HepG2 (cell line): ENCODE data around the gene GLYATL1B. TPM values are rescaled to one million over a fixed set of nuclear protein-coding genes. Genes with fewer than 3 reads are reported as not detected.

Experiments used
- ATRX ChIP-seq: sonication (generic); formaldehyde crosslinking; IDR thresholded peaks from 2 replicates; pipeline ENCODE4 v1.4.0; 2020; ENCODE audit warnings: missing genetic modification reagents, borderline replicate concordance
- BCL3 ChIP-seq: sonication (generic); formaldehyde crosslinking; IDR thresholded peaks from 2 replicates; pipeline ENCODE4 v1.5.1; 2020; ENCODE audit warnings: mild to moderate bottlenecking, missing genetic modification reagents, moderate library complexity
- E2F5 ChIP-seq: sonication (generic); formaldehyde crosslinking; conservative IDR thresholded peaks from 2 replicates; pipeline ENCODE4 v1.4.0; 2020; ENCODE audit warnings: missing genetic modification reagents
- HHEX ChIP-seq: IDR thresholded peaks from 2 replicates; pipeline ENCODE4 v1.6.1; 2016; ENCODE audit warnings: control low read depth
- HNRNPL ChIP-seq: fragments of 200-400 bp; formaldehyde crosslinking; IDR thresholded peaks from 2 replicates; pipeline ENCODE4 v1.6.1; 2017; ENCODE audit warnings: mild to moderate bottlenecking, low read depth, low read length
- KMT2B ChIP-seq: IDR thresholded peaks from 2 replicates; pipeline ENCODE4 v1.6.1; 2016; ENCODE audit warnings: missing genetic modification reagents, missing compliant biosample characterization
- MAZ ChIP-seq, 2 experiments: sonication (generic) in 1 of 2; formaldehyde crosslinking in 1 of 2; IDR thresholded peaks; 2 replicates each; pipeline versions ENCODE4 v1.5.0 to v1.6.1; 2012 to 2020; ENCODE audit warnings: low read depth in 2 of 2, mild to moderate bottlenecking in 2 of 2, borderline replicate concordance in 1 of 2, improper control_type of control experiment in 1 of 2, low read length in 1 of 2, missing genetic modification reagents in 1 of 2, moderate library complexity in 1 of 2
- MTA1 ChIP-seq: sonication (generic); formaldehyde crosslinking; IDR thresholded peaks from 2 replicates; pipeline ENCODE4 v1.4.0; 2020; ENCODE audit warnings: missing genetic modification reagents, mild to moderate bottlenecking, borderline replicate concordance
- NFKB2 ChIP-seq: sonication (generic); formaldehyde crosslinking; IDR thresholded peaks from 2 replicates; pipeline ENCODE4 v1.4.0; 2020; ENCODE audit warnings: missing genetic modification reagents, borderline replicate concordance
- PHF8 ChIP-seq: sonication (generic); formaldehyde crosslinking; IDR thresholded peaks from 2 replicates; pipeline ENCODE4 v1.5.0; 2020; ENCODE audit warnings: missing genetic modification reagents
- POLR2A ChIP-seq, 2 experiments: IDR thresholded peaks; 2 replicates each; pipeline ENCODE4 v1.6.1; 2011; ENCODE audit warnings: low read depth in 2 of 2, low read length in 2 of 2, mild to moderate bottlenecking in 1 of 2, moderate library complexity in 1 of 2; ENCODE audit not compliant: insufficient read depth in 1 of 2
- RFXAP ChIP-seq: sonication (generic); formaldehyde crosslinking; IDR thresholded peaks from 2 replicates; pipeline ENCODE4 v1.4.0; 2020; ENCODE audit warnings: missing genetic modification reagents, borderline replicate concordance
- RXRA ChIP-seq: sonication (generic); formaldehyde crosslinking; IDR thresholded peaks from 2 replicates; pipeline ENCODE4 v1.5.1; 2020; ENCODE audit warnings: missing genetic modification reagents
- SALL1 ChIP-seq: sonication (generic); formaldehyde crosslinking; IDR thresholded peaks from 2 replicates; pipeline ENCODE4 v1.8.0; 2022; ENCODE audit warnings: mild to moderate bottlenecking, missing genetic modification reagents
- STAG1 ChIP-seq: sonication (generic); formaldehyde crosslinking; IDR thresholded peaks from 2 replicates; pipeline ENCODE4 v1.4.0; 2020; ENCODE audit warnings: missing genetic modification reagents
- TAF1 ChIP-seq: sonication (generic); formaldehyde crosslinking; IDR thresholded peaks from 2 replicates; pipeline ENCODE4 v1.4.0; 2020; ENCODE audit warnings: missing genetic modification reagents
- ZBTB37 ChIP-seq: sonication (generic); formaldehyde crosslinking; IDR thresholded peaks from 2 replicates; pipeline ENCODE4 v1.4.0; 2020; ENCODE audit warnings: mild to moderate bottlenecking, missing genetic modification reagents
- ZMYM4 ChIP-seq: sonication (generic); formaldehyde crosslinking; IDR thresholded peaks from 2 replicates; pipeline ENCODE4 v1.8.1; 2023; ENCODE audit warnings: mild to moderate bottlenecking, missing genetic modification reagents
- ZNF256 ChIP-seq: sonication (generic); formaldehyde crosslinking; conservative IDR thresholded peaks from 2 replicates; pipeline ENCODE4 v1.4.0; 2020; ENCODE audit warnings: missing genetic modification reagents
- ZNF333 ChIP-seq: sonication (generic); formaldehyde crosslinking; IDR thresholded peaks from 2 replicates; pipeline ENCODE4 v1.4.0; 2020; ENCODE audit warnings: mild to moderate bottlenecking, missing genetic modification reagents, borderline replicate concordance
- ZNF34 ChIP-seq: sonication (generic); formaldehyde crosslinking; IDR thresholded peaks from 2 replicates; pipeline ENCODE4 v1.4.0; 2020; ENCODE audit warnings: mild to moderate bottlenecking, missing genetic modification reagents, borderline replicate concordance
- ZNF615 ChIP-seq: sonication (generic); formaldehyde crosslinking; IDR thresholded peaks from 2 replicates; pipeline ENCODE4 v1.5.0; 2020; ENCODE audit warnings: mild to moderate bottlenecking, missing genetic modification reagents, borderline replicate concordance
- ZNF777 ChIP-seq: sonication (generic); formaldehyde crosslinking; IDR thresholded peaks from 2 replicates; pipeline ENCODE4 v1.4.0; 2020; ENCODE audit warnings: missing genetic modification reagents
- polyA plus RNA-seq, 8 experiments: library from polyadenylated mRNA; depleted of rRNA in 3 of 8; stranded (reverse) in 7 of 8; unstranded in 1 of 8; fragments of >200 nt; fragmentation: Illumina TruSeq in 4 of 8; extraction: Trizol in 4 of 8; gene quantifications; 2 replicates each; pipeline versions ENCODE4 v1.2.1 to v1.2.3, GENCODE V29; 2011 to 2016; ENCODE audit warnings: low read depth in 4 of 8, missing spikeins in 1 of 8, mixed read lengths in 1 of 8; ENCODE audit not compliant: insufficient read depth in 1 of 8
- total RNA-seq, 5 experiments: library from RNA; depleted of rRNA; stranded (reverse); fragments of >200 nt; fragmentation: Illumina TruSeq; extraction: Trizol; gene quantifications; 2 replicates each; pipeline ENCODE4 v1.2.3, GENCODE V29; 2016; ENCODE audit warnings: low read depth in 1 of 5

Gene GLYATL1B
- total and polyA plus RNA-seq, 2 of the 13 experiments (the other 11 are each of a cell fraction or from before 2014, with no cell fraction given) = not detected

GRCh38 chr11:59142530-59143507, 56.7 kb downstream of the GLYATL1B start, which contains the start of gene FAM111A (continued):
- TF ChIP-seq RXRA (CRISPR knock-in tag) (0 out of 2 replicates have a peak, but pooled peaks have one; percentile 37), ZMYM4 (CRISPR knock-in tag) (peak; percentile 81), TAF1 (CRISPR knock-in tag) (peak; percentile 51; the same call in 1 of the 2 replicates), POLR2A (IDR thresholded peaks at IDR 0.05; ENCODE audit: insufficient read depth in 1 of 2, low read depth in 2 of 2, low read length in 2 of 2) (peak; percentile 49; a peak in 3 of 4 replicates), HNRNPL (no peak), NFKB2 (CRISPR knock-in tag) (peak; percentile 77; the same call in 1 of the 2 replicates), ZNF333 (CRISPR knock-in tag) (0 out of 2 replicates have a peak, but pooled peaks have one; percentile 78), ZNF615 (no peak), SALL1 (CRISPR knock-in tag) (peak; percentile 36; the same call in 1 of the 2 replicates), ZNF777 (CRISPR knock-in tag) (peak; percentile 87), ZNF34 (CRISPR knock-in tag) (0 out of 2 replicates have a peak, but pooled peaks have one; percentile 67), ATRX (no peak), PHF8 (CRISPR knock-in tag) (peak; percentile 86), ZBTB37 (CRISPR knock-in tag) (0 out of 2 replicates have a peak, but pooled peaks have one; percentile 50), E2F5 (CRISPR knock-in tag) (0 out of 2 replicates have a peak, but pooled peaks have one; percentile 48), KMT2B (peak; percentile 89), RFXAP (CRISPR knock-in tag) (peak; percentile 99), MAZ (IDR thresholded peaks at IDR 0.05; ENCODE audit: borderline replicate concordance, low read depth, low read length) (peak; percentile 47; the same call in 1 of the 2 replicates), MAZ (CRISPR knock-in tag; IDR thresholded peaks at IDR 0.05; ENCODE audit: low read depth) (0 out of 2 replicates have a peak, but pooled peaks have one; percentile 38), STAG1 (no peak), BCL3 (peak; percentile 65; the same call in 1 of the 2 replicates), ZNF256 (CRISPR knock-in tag) (0 out of 2 replicates have a peak, but pooled peaks have one; percentile 50), MTA1 (CRISPR knock-in tag) (peak; percentile 88; the same call in 1 of the 2 replicates), HHEX (CRISPR knock-in tag) (no peak)
